Endothelial cell of umbilical vein (primary cell): ENCODE data around the gene CPNE5. TPM values are rescaled to one million over a fixed set of nuclear protein-coding genes. Genes with fewer than 3 reads are reported as not detected.

ENCODE experiments used
- BruUV-seq: library from RNA; stranded (reverse); fragments of 400-500 nt; replicated peaks from 2 replicates; lab custom pipeline; 2021; lab: Mats Ljungman, UMichigan
- CTCF ChIA-PET: fragments of 300-600, 350-600 bp; sonication (Branson Sonifier 250); formaldehyde crosslinking; loops from one replicate; lab custom pipeline; 2021; ENCODE audit warnings: antibody characterized with exemption, inconsistent platforms; lab: Charles Lee
- POLR2A ChIA-PET: fragments of 300-600, 350-600 bp; sonication (Branson Sonifier 250); formaldehyde crosslinking; loops from one replicate; lab custom pipeline; 2021; ENCODE audit warnings: antibody characterized with exemption, inconsistent platforms; lab: Charles Lee
- DNase-seq: peaks from one replicate; pipeline ENCODE4 v3.0.0-alpha.2; 2011; ENCODE audit warnings: low read depth, low spot score
- FAIRE-seq: peaks from 2 replicates; lab custom pipeline; 2011; peaks lifted over from hg19 to GRCh38; lab: Jason Lieb, UNC
- H2AFZ ChIP-seq: 2 replicates; pipeline ENCODE4 v1.6.0; 2012; ENCODE audit warnings: low read depth, low read length, control low read depth, inconsistent platforms
- H3K27ac ChIP-seq: 2 replicates; pipeline ENCODE4 v1.5.1; 2011; ENCODE audit warnings: low read depth, mild to moderate bottlenecking, control low read depth, low read length, moderate library complexity; ENCODE audit not compliant: insufficient read depth
- H3K27me3 ChIP-seq, 2 experiments: 2 replicates each; pipeline versions ENCODE4 v1.6.0 to v1.6.1; 2011; ENCODE audit warnings: low read length in 2 of 2, mixed read lengths in 1 of 2; ENCODE audit not compliant: control insufficient read depth in 2 of 2, insufficient read depth in 2 of 2
- H3K36me3 ChIP-seq, 2 experiments: 2 replicates in 1 of 2; 3 replicates in 1 of 2; pipeline ENCODE4 v1.5.1; 2011; ENCODE audit warnings: low read length in 2 of 2, mild to moderate bottlenecking in 1 of 2, moderate library complexity in 1 of 2; ENCODE audit not compliant: control insufficient read depth in 2 of 2, insufficient read depth in 2 of 2; ENCODE audit errors: extremely low read depth in 1 of 2
- H3K4me1 ChIP-seq: 3 replicates; pipeline ENCODE4 v1.5.1; 2011; ENCODE audit warnings: mild to moderate bottlenecking, low read length; ENCODE audit not compliant: control insufficient read depth, insufficient read depth; ENCODE audit errors: extremely low read depth
- H3K4me2 ChIP-seq: 2 replicates; pipeline ENCODE4 v1.6.1; 2011; ENCODE audit warnings: low read length, control low read depth, mixed read lengths; ENCODE audit not compliant: insufficient read depth
- H3K4me3 ChIP-seq, 3 experiments: fragments of 200-600 bp in 1 of 3; sonication (generic), shearing (Covaris generic) in 1 of 3; replicated peaks in 1 of 3; 2 replicates each; pipeline ENCODE4 v1.5.1; 2011 to 2016; ENCODE audit warnings: control low read depth in 3 of 3, low read length in 3 of 3, mild to moderate bottlenecking in 2 of 3, inconsistent platforms in 1 of 3, low read depth in 1 of 3, moderate library complexity in 1 of 3; ENCODE audit not compliant: insufficient read depth in 1 of 3
- H3K79me2 ChIP-seq: 2 replicates; pipeline ENCODE4 v1.6.0; 2012; ENCODE audit warnings: low read length, inconsistent platforms; ENCODE audit not compliant: control insufficient read depth, insufficient read depth
- H3K9ac ChIP-seq: replicated peaks from 2 replicates; pipeline ENCODE3; 2011; ENCODE audit warnings: low read length, control low read depth; ENCODE audit not compliant: insufficient read depth; ENCODE audit errors: extremely low read depth
- H3K9me1 ChIP-seq: replicated peaks from 3 replicates; pipeline ENCODE4 v1.6.0; 2011; ENCODE audit warnings: mild to moderate bottlenecking, low read length; ENCODE audit not compliant: control insufficient read depth, insufficient read depth; ENCODE audit errors: extremely low read depth
- H3K9me3 ChIP-seq: replicated peaks from 2 replicates; pipeline ENCODE4 v1.5.1; 2012; ENCODE audit warnings: low read length, inconsistent platforms; ENCODE audit not compliant: control insufficient read depth, insufficient read depth
- H4K20me1 ChIP-seq: replicated peaks from 2 replicates; pipeline ENCODE3; 2011; ENCODE audit warnings: mild to moderate bottlenecking, low read length; ENCODE audit not compliant: control insufficient read depth, insufficient read depth; ENCODE audit errors: extremely low read depth
- CTCF ChIP-seq, 2 donors: IDR thresholded peaks; 1 replicate in 1 of 2; 2 replicates in 1 of 2; pipeline ENCODE4 v1.5.1; 2011; ENCODE audit warnings: low read length in 2 of 2, mild to moderate bottlenecking in 2 of 2, moderate library complexity in 2 of 2, control low read depth in 1 of 2, inconsistent platforms in 1 of 2, low read depth in 1 of 2; ENCODE audit not compliant: insufficient read depth in 1 of 2; ENCODE audit errors: extremely low read depth in 1 of 2
- EZH2 ChIP-seq: IDR thresholded peaks from 2 replicates; pipeline ENCODE4 v1.6.1; 2012; ENCODE audit warnings: borderline replicate concordance, low read depth, mild to moderate bottlenecking, moderate library complexity, low read length, inconsistent platforms; ENCODE audit not compliant: severe bottlenecking
- FOS ChIP-seq: IDR thresholded peaks from 2 replicates; pipeline ENCODE4 v1.6.1; 2011; ENCODE audit warnings: mild to moderate bottlenecking, low read length, moderate library complexity, borderline replicate concordance; ENCODE audit not compliant: insufficient read depth
- GATA2 ChIP-seq: IDR thresholded peaks from 2 replicates; pipeline ENCODE4 v1.7.0; 2011; ENCODE audit warnings: low read depth, mild to moderate bottlenecking, moderate library complexity, mixed read lengths, low read length; ENCODE audit not compliant: insufficient read length, insufficient read depth
- JUN ChIP-seq: IDR thresholded peaks from 2 replicates; pipeline ENCODE4 v1.6.1; 2011; ENCODE audit warnings: borderline replicate concordance, low read depth; ENCODE audit not compliant: insufficient read length, insufficient read depth
- MAX ChIP-seq: IDR thresholded peaks from 2 replicates; pipeline ENCODE4 v1.6.1; 2011; ENCODE audit not compliant: insufficient read depth, insufficient read length
- MYC ChIP-seq: IDR thresholded peaks from one replicate; pipeline ENCODE4 v1.6.1; 2011; ENCODE audit warnings: mild to moderate bottlenecking, low read depth, low read length
- POLR2A ChIP-seq: IDR thresholded peaks from 2 replicates; pipeline ENCODE4 v1.6.1; 2012; ENCODE audit warnings: low read depth, mild to moderate bottlenecking, control low read depth, low read length
- POLR2AphosphoS5 ChIP-seq: IDR thresholded peaks from 2 replicates; pipeline ENCODE4 v1.6.1; 2012; ENCODE audit warnings: low read depth, mild to moderate bottlenecking, control low read depth, low read length, moderate library complexity; ENCODE audit not compliant: insufficient read depth
- dilution Hi-C: fragments of 300-500 bp; cut with MboI; formaldehyde crosslinking; loops from one replicate; pipeline ENCODE4 v1.15.0; 2019; ENCODE audit warnings: low sequenced_read_pairs; ENCODE audit not compliant: extremely low pct_ligation_motif_present
- intact Hi-C: fragments of 100-400 bp; cut with micrococcal nuclease; formaldehyde crosslinking; loops from one replicate; pipeline ENCODE4 v1.10.0; 2022
- polyA plus RNA-seq, 4 experiments: library from polyadenylated mRNA; depleted of rRNA in 3 of 4; stranded (reverse) in 3 of 4; unstranded in 1 of 4; fragments of >200 nt; gene quantifications; 2 replicates each; pipeline versions ENCODE4 v1.2.1 to v1.2.3, GENCODE V29; 2011 to 2012; ENCODE audit warnings: missing spikeins in 1 of 4
- total RNA-seq: library from RNA; stranded (reverse); gene quantifications from 2 replicates; pipeline ENCODE4 v1.2.3, GENCODE V29; 2021

The CPNE5 gene
- total and polyA plus RNA-seq, 2 donors (not counting 3 experiments of a cell fraction or from before 2014, with no cell fraction given): 18.8 to 49.4 TPM

- dilution Hi-C loops: no loop called here
- no peak overlapping the region for H3K27ac ChIP-seq
These were observed 54.9 kb downstream of the CPNE5 start for GRCh38 chr6:36784376-36784636.

More at GRCh38 chr6:36784376-36784636, 54.9 kb downstream of the CPNE5 start:
- Histone ChIP-seq H3K4me1 (peaks cover 4% of the 10 kb centered on the region), H3K4me3 (no peak overlapping the region), H4K20me1 (no peaks in the 10 kb centered on the region), H2AFZ (no peak overlapping the region), H3K36me3 (no peaks in the 10 kb centered on the region), H3K9me3 (no peaks in the 10 kb centered on the region), H3K79me2 (no peaks in the 10 kb centered on the region), H3K4me2 (no peak overlapping the region), H3K27me3 (no peaks in the 10 kb centered on the region), H3K9ac (no peak overlapping the region), H3K9me1 (no peaks in the 10 kb centered on the region)
- CTCF ChIA-PET: interaction anchor here (0.7 to 26.6 kb wide), 6 partner anchors 10 to 234 kb away, joined by 3 to 552 read pairs (median 13); no protein-coding TSS in a partner anchor
- no peak for TF ChIP-seq JUN
- TF ChIP-seq MAX: no peak
- no peak for TF ChIP-seq FOS
- no peak for TF ChIP-seq GATA2
- no peak for TF ChIP-seq POLR2AphosphoS5
- no peak for TF ChIP-seq MYC
- no peak for TF ChIP-seq EZH2
- no peak for TF ChIP-seq CTCF (IDR thresholded peaks at IDR 0.05; ENCODE audit: extremely low read depth in 1 of 2, insufficient read depth in 1 of 2, low read depth in 1 of 2, low read length in 2 of 2)
- no peak for TF ChIP-seq POLR2A
- intact Hi-C loops: no loop called here
- POLR2A ChIA-PET: no interaction called here
- no peak for DNase-seq
- BruUV-seq: no TSS peak
- no peak for FAIRE-seq
